GM19238 (cell line): Measurements from ENCODE around the gene TBATA.

ENCODE experiments used
- DNase-seq: peaks from one replicate; pipeline ENCODE4 v3.0.0; 2011; ENCODE audit warnings: low spot score; ENCODE audit not compliant: insufficient read length

The TBATA gene

DNA sequence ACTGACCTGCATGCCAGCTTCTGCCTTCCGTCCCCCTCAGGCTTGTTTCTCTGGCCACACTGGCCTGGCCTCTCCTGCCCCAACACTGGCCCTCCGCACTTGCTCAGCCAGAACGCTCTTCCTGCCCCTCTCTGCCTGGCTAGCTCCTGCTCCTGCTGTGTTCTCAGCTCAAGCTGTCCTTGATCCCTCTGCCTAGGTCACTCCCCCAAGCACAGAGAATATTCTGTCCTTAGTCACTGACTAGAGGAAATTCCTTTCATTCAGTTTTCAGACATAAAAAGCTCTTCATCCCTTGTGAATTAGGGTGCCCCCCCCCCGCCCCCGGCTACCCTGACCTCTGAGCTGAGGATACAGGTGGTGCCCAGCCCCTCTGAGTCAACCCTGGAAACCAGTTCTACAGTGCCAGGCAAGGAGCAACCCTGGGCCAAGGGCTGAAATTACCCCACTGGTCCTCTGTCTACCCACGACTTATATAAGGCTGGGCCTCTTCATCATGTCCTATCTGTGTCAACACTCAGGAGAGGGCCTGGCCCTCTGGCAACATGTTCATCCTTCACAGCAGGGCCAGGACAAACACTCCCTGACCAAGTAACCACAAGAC lies 23.9 kb upstream of the TBATA start:
- DNase-seq = no peak

DNA sequence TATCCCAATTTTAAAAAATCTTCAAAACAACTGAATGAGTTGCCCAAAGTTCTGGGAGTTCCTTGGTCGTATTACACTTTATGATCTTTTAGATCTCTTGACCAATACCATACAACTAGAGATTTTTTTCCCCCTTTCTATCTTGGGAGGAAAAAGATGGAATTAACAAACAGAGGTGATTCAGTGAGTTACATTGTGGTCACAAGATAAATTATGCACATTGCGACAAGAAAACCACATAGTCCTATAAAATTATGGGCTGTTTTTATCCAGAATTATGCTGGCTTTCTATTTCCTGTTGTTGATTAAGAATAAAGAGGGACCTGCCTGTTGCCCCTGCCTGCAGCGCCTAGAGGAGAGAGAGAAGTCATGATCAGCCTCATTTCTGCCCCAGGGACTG lies 22.4 kb upstream of the TBATA start:
- DNase-seq = no peak

DNA sequence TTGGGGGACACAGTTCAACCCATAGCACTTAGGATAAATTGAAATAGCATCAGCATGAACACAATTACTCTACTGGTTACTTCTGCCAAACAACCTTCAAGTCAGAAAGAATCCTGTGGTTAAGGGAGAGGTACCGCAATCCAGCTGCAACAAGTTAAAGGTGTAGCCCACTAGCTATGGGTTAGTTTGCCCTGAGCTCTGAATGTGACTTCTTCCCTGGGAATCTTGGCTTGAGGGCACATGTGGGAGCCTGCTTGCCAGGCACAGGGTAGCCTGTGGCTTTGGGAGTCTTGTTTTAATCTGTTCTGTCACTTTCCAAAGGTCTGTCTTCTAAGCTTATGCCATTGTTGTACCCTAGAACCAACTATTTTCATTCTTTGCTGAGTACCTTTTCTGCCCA lies 21.7 kb upstream of the TBATA start:
- DNase-seq = no peak

DNA sequence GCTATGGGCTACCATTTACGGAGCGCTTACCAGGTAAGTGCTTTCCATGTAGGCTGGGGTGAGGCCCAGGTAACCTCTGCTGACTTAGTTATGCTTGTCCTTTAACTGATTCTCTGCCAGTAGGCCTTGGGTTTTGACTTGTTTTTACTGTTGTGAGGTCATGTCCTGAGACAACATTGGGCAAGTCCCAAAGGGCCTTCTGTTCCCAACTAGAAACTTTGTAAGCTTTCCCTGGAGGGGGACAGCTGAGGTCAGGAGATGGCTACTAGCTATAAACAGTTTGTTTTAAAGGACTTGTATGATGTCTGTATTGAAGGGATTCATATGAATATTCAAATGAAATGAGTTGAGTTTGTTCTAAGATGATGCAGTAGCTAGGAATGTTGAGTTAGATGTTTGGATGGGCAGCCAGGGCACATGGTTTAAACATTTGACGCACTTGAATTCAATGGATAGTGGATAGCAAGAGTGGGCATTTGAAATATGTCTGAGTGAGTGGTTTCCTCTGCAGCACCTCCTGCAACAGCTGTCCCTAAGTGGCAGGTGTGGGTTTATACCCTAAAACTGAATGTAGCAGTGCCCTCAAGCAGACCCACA lies 20.5 kb upstream of the TBATA start:
- DNase-seq = no peak

DNA sequence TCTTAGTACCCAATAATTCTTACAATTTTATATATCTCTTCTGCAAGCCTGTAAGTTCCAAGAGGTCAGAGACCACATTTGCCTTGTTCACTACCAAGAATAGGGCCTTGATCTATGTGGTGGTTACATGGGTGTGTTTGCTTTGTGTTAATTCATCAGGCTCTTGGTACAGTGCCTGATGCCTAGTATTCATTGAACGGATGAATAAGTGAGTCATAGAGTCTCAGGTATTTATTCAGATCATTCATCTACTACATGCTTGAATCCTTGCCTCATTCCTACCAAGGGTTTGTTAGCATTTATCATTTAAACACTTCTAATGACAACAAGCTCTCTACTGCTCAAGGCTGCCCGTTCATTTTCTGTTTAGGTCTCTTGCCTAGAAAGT lies 19.2 kb upstream of the TBATA start:
- DNase-seq = no peak

DNA sequence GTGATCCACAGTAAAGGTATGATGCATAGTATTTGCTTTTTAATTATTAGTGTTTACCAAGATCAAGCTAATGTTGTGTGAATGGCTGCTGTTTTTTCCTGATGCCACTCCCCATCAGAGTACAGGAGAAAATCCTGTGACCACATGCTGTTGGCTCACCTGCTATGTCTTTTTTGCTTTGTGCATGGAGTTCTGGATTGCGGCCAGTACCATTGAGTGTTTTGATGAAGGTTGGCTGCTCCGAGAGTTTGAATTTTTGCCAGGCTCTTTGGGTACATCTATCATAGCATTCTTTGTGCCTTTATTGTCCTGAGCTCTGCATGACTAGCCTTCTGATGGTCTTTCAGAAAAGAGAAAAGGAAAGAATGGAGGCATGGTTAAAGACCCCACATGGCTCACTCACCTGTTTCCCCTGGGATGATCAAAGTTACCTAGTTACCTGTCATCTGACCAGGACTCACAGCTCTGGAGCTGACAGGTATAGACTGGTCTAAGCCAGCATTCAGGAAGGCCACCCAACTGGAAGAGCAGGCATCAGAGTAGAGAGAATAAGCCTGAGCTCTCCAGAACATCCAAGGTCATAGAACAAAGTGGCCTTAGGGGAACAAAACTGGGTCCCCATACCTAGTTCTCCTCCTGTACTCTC lies 18.7 kb upstream of the TBATA start:
- no peak for DNase-seq

DNA sequence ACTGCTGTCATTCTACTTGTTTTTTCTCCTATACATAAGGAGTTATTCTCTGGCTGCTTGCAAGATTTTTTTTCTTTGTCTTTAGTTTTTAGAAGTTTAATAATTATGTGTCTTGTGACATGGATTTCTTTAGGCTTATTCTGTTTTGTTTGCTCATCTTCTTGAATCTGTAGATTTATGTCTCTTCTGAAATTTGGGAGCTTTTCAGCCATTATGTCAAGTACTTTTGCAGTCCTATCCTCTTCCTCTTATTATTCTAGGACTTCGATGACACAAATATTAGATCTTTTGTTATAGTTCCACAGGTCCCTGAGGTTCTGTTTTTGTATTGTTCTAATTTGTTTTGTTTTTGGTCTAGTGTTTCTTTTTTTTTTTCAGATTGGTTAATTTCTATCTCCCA lies 16.7 kb upstream of the TBATA start:
- DNase-seq = no peak

DNA sequence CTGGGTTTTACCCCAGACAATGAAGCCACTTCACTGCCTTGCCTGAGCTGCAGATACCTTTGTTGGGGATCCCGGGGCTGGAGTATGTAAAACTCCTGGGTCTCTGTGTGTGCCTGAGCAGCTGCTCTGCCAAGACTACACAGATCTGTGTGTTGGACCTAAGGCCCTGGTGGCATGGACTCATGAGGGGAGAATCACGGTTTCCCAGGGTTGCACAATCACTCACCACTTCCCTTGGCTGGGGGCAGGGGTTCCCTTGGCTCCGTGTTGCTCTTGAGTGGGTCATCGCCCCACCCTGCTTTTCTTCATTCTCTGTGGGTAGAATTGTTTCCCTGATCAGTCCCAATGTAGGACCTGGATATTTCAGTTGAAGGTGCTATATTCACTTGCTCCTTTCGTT lies 13.9 kb upstream of the TBATA start:
- no peak for DNase-seq

DNA sequence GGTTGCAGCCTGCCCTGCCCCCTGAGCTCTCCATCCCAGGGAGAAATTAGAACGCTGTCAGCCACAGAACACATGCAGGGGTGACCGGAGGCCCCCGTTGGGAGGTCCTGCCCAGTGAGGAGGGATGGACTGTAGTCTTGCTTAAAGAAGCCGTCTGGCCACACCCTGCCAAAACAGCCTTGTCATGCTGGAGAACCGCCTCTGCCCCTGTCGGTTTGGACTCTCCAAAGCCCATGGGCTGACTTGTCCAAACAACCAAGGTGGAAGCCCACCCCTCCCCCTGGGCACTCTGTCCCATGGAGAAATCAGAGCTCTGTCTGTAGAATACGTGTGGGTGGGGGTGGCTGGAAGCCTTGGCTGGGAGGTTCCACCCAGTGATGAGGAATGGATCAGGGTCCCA lies 12.7 kb upstream of the TBATA start:
- no peak for DNase-seq

DNA sequence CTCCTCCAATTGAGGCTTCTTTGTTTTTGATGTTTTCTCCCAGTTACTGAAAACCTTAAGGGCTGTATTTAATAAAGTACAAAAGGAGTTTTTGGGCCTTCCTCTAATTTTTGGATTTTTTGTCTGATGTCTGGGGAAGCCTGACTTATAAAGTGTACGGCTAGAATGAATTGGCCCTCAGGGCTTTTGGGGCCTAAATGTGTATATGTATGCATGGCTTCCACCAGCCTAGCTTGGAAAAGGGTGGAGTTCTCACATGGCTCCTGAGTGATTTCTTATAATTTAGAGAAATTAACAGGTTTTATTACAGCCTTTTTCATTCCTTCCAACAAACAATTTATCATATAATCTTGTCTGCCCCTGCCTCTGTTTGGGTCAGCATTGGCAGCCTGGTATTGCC lies 10.4 kb upstream of the TBATA start:
- no peak for DNase-seq

DNA sequence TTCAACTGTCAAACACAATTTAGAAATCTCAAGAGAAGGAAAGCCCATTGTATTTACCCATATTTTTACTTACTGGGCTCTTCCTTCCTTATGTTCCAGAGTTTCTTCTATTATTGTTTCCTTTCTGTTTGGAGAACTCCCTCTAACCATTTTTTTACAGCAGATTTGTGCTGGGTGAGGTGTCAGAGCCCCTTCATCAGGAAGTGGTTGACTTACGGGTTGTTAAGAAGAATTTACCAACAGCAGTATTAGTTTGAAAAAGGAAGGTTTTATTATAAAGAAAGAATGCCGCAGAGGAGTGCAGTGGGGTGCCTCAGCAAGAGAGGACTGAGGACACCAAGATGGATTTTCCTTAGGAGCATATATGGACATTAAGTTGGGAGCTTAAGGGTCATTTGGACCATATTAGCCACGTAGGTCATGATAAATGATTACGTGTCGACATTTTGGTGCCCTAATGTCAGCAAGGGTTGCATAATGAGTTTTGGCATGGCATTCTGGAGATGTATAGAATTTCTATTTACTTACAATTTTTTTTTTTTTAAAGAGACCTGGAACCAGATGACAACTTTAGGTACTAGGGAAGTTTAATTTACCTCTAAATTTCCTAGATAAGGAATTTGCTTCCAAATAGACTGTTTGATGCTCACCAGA lies 6.3 kb upstream of the TBATA start:
- DNase-seq = no peak

DNA sequence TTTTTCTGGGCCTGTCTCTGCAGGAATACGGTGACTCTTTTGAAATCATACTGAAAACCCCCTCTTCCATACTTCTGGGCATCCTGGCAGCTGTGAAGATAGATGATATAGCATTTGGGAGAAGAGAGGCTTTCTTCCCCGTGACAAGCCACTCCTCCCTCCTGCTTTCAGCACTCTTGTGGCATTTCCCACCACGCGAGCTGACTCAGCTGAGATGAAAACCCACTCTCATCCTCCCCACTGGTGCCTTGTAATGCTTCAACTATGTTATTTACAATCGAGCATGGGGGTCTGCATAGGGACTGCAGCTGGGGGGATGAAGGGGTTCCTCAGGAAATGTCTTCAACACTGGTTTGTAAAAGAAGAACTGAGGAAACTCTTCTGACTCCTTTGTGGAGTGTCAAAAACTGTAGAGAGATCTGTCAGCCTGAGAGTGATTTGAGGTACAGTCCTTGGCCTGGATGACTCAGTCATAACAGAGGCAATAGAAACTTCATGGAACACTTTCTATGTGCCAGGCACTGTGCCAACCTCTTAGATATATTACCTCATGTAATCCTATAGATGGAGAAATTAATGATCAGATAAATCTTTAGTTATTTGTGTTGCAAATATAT lies 1.7 kb upstream of the TBATA start:
- no peak for DNase-seq

DNA sequence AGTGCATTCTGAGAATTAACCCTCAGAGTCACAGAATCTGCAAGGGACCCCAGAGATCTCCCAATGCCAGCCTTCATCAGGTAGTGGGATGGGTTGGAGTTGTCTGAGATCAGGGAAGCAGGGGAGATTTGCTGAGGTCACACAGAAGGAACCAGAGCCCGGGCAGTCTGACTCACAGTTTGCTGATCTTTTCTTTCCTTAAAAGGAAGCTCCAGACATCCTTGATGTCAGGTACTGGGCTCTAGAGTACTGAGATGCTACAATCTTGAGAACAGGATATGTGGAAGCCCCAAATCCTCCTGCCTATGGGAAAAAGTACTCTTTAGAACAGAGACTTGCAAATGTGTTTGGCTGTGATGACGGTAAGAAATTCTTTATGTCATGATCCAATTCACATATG lies 706 bp downstream of the TBATA start:
- DNase-seq = no peak

DNA sequence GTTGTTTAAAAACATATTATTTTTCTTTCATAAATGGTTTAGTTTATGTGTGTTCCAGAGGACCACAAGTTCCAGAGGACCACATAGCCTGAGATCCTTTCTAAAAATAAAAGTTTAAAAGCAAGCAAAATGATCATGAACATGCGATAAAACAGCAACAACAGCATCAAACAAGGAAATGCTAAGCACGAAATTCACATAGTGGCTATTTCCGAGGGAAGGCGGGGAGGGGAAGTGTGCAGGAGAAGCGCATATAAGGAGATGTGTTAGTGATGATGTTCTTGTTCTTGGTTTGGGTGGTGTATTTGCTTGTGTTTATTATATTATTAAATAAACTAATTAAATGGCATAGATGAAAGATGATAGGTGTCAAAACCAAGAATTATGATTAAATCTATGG lies 1.2 kb downstream of the TBATA start:
- no peak for DNase-seq

DNA sequence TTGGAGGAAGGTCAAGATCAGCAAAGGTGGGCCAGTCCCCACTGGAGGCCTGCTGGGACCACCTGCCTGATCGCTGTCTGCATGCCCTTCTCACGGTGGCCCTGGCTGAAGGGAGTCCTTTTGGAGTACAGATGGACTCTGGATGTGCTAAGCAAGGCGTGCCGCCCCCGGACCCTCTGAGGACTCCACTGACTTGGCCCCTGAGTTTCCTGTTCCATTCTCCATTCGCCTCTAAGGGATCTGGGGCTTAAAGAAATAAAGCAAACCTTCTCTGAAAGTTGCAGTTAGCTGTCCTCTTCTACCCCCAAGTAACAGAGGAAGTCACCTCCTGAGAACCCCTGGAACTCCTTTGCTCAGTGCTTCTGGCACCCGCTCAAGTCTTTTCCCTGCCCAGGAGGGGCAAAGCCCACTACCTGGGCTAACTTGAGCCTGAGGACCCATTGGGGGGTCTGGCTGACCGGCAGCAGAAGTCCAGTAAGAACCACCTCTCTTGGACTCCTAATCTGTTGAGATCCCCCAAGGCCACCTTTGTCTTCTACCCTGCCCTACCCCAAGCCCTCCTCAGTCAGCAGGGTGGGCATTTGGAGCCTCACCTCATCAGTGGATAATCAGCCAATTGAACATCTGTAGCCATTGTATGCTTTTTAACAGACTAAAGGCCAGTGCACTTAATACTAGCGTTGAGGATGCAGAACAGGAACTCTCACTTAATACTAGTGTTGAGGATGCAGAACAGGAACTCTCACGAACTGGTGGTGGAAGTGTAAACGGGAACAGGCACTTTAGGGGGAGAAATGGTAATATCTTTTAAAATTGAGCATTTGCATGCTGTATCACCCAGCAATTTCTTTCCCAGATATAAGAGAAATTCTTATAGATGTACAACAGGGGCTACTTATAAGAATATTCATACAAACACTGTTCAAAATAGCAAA lies 2.2 kb downstream of the TBATA start:
- DNase-seq = no peak

DNA sequence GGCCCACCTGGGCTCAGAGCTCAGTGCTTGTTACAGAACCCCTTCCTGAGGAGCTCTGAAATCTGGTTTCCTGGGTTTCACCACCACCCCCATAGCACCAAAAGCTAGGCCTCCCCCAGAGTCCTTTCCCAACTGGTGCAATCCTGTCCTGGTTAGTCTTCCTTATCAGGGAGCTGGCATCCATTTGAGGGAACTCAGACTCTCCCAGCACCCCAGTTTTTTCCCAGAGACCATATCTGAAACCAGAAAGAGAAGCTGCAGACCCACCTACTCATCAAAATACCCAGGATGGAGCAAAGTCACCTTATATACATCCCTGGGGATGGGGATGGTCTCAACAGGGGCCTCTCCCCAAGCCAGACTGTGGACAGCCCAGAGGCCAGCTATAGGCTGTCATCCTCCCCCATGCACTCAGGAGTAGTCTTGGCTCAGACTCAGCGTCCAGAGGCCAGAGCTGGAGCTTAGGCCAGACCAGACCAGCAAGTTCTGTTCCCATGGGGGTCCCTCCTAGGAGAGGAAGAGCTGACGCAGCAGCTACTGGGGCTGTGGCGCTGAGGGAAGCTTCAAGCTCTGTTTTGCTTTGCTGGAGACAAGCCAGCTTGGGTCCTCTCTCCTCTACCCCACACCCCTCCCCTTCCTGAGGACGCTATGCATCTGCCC lies 3.0 kb downstream of the TBATA start:
- DNase-seq = no peak

DNA sequence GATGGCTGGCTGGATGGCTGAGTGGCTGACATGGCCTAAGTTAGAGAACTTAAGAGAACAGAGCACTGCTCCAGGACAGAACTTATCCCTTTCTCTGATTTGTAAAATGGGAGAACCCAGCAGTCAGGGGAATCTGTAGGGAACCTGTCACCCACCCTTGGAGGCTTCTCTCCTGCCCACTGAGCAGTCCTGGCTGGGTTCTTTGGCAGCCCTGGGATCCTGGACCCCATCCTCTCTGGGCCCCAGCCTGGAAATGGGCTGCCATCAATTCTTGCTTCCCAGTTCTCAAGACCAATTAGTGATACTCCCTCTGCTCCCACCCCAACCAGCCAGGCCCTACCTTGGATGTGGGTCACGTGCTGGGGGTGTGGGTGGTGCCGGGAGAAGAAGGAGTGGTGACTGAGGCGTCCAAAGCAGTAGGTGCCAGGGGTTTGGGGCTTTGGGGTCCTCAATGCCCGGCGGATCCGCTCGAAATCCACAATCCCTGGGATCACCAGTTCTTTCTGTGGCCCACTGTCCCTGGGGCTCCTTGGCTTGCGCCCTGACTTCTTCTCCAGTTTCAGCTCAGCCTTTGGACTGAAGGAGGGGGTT lies 3.6 kb downstream of the TBATA start:
- DNase-seq = no peak

DNA sequence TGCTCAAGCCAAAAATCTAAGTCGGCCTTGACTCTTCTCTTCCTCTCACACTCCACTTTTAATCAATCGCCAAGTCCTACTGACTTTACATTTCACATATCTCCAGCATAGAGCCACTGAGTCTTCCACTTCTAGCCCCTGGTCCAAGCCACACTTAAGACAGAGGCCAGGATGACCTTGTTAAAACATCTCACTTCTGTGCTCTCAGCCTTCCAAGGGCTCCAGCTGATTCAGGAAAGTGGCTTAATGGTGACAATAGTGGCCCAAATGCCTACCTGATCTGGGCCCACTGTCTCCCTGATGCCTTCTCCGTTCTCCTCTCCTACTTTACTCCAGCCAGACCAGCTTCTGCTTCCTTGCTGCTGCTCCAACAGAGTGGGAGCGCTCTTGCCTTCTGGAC lies 4.4 kb downstream of the TBATA start:
- no peak for DNase-seq

DNA sequence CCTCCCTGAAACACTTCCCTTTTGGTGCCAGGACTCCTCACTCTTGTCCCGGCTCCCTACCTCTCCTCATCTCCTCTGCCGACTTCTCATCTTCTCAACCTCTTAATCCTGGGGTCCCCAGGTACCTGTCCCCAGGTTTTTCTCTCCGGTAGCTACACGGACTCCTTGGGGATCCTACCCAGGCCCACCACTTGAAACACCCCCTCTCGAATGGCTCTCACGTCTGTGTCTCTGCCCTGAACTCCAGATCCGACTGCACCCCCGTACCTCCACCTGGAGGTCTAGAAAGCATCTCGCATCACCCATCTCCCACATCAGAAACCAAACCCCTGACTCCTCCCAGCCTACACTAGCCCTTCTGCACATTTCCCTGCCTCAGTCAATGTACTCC lies 4.8 kb downstream of the TBATA start:
- no peak for DNase-seq
